SK-N-MC (cell line): ENCODE measurements around the gene ZDHHC11B.
"Not testable (repeated sequence)": the region's sequence is repeated elsewhere in the genome, so short reads cannot be mapped to it uniquely, and the experiment has no call there.

Source experiments
- DNase-seq: peaks from one replicate; pipeline ENCODE4 v3.0.0-alpha.2; 2011; ENCODE audit warnings: low read depth, low spot score
- H3K27ac ChIP-seq: fragments of 200-600 bp; sonication (generic); 2 replicates; pipeline ENCODE4 v1.5.1; 2016; ENCODE audit warnings: mixed run types
- H3K36me3 ChIP-seq: fragments of 200-600 bp; sonication (generic); 2 replicates; pipeline ENCODE4 v1.6.1; 2017; ENCODE audit warnings: antibody characterized with exemption, low read length, mixed read lengths; ENCODE audit not compliant: insufficient read depth
- H3K4me3 ChIP-seq: fragments of 200-600 bp; sonication (generic); 2 replicates; pipeline ENCODE4 v1.5.1; 2016
- H3K9ac ChIP-seq: fragments of 200-600 bp; sonication (generic); 2 replicates; pipeline ENCODE4 v1.8.0; 2017; ENCODE audit warnings: mixed run types, mixed read lengths; ENCODE audit not compliant: insufficient read length
- H3K9me3 ChIP-seq: fragments of 200-600 bp; sonication (generic); 2 replicates; pipeline ENCODE4 v1.6.1; 2017; ENCODE audit warnings: low read depth, mild to moderate bottlenecking, antibody characterized with exemption, low read length, moderate library complexity, mixed read lengths
- EZH2 ChIP-seq: fragments of 200-600 bp; sonication (generic); IDR thresholded peaks from one replicate; pipeline ENCODE4 v1.6.1; 2017; ENCODE audit warnings: antibody characterized with exemption
- FOXP2 ChIP-seq: optimal IDR thresholded peaks from 2 replicates; pipeline ENCODE3; 2011; ENCODE audit warnings: mild to moderate bottlenecking, moderate library complexity; ENCODE audit not compliant: insufficient read depth; ENCODE audit errors: extremely low read length, control extremely low read depth
- POLR2AphosphoS5 ChIP-seq: IDR thresholded peaks from 2 replicates; pipeline ENCODE4 v1.6.1; 2012; ENCODE audit warnings: mild to moderate bottlenecking, low read depth, low read length, borderline replicate concordance

Gene ZDHHC11B

DNA sequence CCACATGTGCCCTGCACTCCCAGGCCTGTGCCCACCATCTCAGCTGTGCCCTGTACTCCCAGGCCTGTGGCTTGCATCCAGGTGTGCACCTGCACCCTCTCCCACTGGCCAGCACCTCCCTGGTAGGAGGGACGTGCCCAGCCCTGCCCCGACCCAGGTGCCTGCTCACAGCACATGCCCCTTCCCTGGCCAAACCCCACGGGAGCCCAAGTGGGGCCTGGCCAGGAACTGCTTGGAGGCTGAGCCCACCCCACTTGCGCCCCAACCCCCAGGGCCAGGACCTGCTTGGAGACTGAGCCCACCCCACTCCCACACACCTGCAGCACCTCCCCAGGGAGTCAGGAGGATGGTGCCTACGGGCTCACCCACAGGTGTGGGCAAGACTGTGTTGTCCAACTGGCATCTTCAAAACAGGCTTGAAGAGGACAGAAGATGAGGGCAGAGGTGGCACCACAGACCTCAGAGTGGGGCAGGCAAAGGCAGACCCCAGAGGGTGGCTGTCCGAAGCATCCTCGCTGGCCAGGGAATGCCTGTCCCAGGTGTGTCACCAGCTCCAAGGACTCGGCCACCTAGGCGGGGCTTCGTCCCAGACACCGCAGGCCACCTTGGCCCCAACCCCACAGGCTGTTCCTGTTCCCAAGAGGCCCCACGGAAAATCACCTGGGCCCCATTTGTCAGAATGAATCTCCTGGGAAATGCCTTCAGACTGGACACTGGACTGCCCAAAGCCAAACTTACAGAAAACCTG, 10.8 kb downstream of the ZDHHC11B start:
- Histone ChIP-seq H3K4me3 (no peak overlapping the region), H3K27ac (no peak overlapping the region), H3K36me3 (no peaks in the 10 kb centered on the region), H3K9ac (no peak overlapping the region), H3K9me3 (no peaks in the 10 kb centered on the region)
- TF ChIP-seq FOXP2, result no peak
- TF ChIP-seq EZH2, result no peak
- TF ChIP-seq POLR2AphosphoS5, result no peak
- no peak for DNase-seq

DNA sequence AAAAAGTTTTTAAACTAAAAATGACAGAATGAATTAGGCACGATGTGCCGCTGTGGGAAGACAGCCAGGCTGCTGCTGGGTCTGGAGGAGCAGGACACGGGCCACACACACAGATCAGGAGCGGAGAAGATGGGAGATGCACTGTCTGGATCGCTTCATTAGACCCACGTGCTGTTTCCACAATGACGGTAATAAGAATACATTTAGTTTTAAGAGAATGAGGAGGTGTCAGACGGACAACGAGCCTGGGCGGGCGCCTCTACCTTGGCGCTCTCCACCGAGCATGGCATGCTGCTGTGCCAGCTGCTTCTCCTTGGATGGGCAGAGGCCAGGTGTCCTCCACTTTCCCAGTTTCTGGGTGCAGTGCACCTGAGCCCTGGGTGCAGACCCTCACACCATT, 11.6 kb downstream of the ZDHHC11B start:
- H3K9ac ChIP-seq, DNase-seq, H3K36me3 ChIP-seq, H3K27ac ChIP-seq, H3K9me3 ChIP-seq, H3K4me3 ChIP-seq: not testable (repeated sequence)

DNA sequence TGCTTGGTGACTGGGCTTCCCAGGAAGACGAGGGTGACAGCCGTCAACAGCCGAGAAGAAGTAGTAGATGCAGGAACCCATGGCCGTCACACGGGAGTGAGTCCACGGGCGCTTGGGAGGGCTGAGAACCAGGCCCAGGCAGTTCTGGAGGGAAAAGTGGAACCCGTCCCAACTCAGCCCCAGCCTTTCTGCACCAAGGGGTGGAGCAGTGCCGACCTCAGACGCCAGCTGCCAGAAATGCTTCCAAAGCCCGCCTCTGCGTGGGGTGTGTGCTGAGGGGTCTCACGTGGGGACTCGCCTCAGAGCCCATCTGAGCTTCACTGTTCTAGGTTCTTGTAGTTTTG, 12.0 kb downstream of the ZDHHC11B start:
- H3K27ac ChIP-seq, H3K36me3 ChIP-seq, DNase-seq, H3K9me3 ChIP-seq, H3K4me3 ChIP-seq, H3K9ac ChIP-seq: not testable (repeated sequence)

DNA sequence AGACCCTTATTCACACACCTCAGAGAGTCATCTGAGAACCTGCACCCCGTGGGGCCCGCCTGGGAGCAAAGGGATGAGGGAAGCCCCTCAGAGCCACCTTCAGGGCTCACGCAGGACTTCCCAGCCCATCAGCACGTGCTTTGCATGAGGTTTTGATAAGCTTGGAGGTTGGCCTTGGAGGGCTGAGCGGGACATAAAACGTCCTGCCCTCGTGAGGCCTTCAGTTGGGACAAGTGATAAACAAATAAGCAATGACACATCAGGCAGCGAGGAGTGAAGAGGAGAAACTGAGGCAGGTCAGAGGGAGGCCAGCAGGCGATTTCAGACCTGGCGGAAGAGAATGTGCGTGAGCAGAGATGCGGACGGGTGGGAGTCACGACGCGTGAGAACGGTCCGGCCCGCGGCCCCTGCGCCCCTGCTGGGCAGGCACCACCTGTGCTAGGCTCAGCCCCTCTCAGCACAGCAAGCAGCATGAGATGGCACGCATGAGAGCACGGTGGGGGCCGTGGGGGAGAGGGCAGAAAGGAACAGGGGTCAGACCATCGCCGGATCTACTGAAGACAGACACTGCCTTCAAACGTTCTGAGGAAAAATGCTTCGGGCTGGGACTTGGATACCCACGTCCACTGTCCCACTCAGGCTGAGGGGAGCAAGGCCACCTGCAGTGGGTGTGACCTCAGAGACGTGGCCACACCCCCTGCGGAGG, 12.5 kb downstream of the ZDHHC11B start:
- H3K36me3 ChIP-seq, DNase-seq: not testable (repeated sequence)

DNA sequence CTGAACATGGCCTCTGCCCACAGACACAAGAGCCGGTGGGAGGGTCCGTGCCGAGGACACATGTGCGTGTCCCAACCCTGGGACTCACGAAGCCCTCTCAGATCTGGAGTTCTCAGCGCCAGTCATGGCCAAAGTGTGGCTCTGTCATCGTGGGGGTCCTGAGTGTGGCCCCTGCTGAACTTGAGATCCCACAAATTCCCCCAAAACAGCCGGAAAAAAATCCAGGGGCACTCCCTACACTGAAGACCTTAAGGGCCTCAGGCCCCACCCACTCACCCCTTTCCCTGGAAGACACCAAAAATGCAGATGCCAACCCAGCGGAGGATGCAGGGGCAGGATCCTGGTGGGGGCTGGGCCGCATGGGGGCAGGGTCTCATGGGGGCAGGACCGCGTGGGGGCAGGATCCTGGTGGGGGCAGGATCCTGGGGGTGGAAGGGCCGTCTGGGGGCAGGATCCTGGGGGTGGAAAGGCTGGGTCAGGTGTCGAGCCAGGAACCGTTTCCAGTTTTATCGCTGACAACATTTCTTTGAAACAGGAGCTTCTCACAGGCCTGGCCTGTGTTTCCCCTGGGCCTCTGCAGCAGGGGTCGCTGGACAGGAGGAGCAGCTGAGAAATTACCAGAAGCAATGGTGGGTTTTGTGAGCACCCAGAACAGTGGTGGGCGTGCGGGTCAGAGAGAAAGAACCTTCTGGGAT, 13.3 kb downstream of the ZDHHC11B start:
- H3K27ac ChIP-seq, H3K36me3 ChIP-seq, H3K9ac ChIP-seq, H3K4me3 ChIP-seq, DNase-seq, H3K9me3 ChIP-seq: not testable (repeated sequence)

More for the DNA sequence above, 12.5 kb downstream of the ZDHHC11B start:
- H3K9ac ChIP-seq, H3K27ac ChIP-seq, H3K4me3 ChIP-seq, H3K9me3 ChIP-seq: not testable (repeated sequence)

DNA sequence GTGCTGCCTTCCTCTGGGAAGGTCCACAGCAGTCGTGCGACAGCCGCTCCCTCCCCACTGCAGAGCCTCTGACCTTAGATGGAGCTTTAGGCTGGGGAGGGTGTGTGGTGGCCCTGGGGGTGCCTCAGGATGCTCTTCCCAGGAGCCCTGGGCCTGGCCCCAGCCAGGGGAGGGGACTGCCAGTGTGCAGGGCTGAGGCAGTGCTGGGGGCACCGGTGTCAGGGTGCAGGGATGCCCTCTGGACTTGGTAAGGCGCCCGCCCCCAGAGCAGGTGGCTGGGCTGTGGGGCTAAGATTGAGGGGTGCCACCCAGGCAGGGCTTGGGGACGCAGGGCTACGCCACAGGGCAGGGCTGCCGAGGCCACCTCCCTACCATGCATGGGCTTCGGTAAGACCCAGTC, 13.9 kb downstream of the ZDHHC11B start:
- not testable (repeated sequence) for DNase-seq, H3K27ac ChIP-seq, H3K4me3 ChIP-seq, H3K9me3 ChIP-seq, H3K36me3 ChIP-seq, H3K9ac ChIP-seq

DNA sequence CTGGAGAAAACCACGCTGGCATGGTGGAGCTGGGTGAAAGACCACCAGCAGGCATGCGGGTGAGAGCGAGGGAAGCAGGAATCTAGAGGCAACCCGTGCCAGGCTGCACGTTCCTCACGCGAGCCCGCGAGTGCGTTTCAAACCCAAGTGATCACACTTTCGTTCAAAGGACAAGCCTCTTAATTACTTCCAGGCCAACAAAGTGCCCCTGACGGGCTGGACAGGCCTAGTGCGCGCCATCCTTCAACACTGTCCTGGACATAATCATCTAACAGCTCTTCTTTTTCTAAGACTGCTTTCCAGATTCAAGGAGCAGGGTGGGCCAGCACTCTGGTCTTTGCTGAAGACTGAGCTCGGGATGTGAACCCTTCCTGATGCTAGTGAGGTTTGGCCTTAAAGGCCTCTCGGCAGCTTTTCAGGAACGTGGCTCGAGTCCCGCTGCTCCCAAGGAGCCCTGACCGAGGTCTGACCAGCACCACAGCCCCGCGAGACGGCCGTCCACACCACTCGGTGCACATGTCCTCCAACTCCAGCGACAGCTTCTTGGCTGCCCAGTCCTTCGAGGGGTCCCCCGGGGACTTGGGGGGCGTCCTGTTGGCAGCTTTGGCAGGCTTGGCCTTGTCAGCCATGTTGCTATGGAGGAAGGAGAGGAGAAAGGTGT, 14.9 kb downstream of the ZDHHC11B start:
- H3K4me3 ChIP-seq, H3K9ac ChIP-seq, DNase-seq, H3K36me3 ChIP-seq, H3K27ac ChIP-seq, H3K9me3 ChIP-seq: not testable (repeated sequence)

DNA sequence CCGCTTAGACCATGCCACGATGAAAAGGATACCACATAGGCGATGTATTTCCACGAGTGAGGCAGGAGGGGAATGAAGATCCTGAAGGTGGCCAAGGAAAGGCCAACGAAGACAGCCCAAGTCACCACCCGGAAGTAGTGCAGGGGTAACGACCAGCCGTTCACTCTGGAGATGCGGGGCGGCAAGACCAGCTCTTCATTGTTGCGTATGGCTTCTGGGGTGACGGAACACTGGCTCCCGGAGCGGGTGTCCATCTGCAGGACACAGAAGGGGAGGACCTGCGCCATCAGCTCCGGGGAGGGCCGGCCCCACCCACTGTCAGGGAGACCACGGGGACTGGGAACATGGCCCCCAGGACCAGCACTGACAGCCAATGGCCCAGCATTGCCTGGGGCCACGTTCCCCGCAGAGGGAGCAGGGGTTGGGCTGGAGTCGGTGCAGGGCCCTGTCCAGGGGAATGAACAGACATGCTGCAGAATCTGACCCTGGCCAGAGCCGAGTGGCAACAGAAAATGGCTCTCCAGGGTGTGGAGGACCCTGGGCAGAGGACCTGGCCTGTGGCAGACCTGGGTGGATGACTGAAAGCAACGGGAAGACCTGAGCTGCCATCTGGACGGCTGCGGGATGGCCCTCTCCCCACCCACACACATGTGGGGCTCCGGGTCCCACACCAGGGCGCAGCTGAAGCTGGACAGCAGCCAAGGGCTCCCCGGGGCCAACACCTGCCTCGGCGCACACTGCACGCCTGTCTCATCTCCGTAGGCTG, 17.7 kb downstream of the ZDHHC11B start:
- no peak for TF ChIP-seq EZH2
- TF ChIP-seq FOXP2, result no peak
- TF ChIP-seq POLR2AphosphoS5, result no peak
- no peak overlapping the region for H3K9ac ChIP-seq

More for the DNA sequence above, 17.7 kb downstream of the ZDHHC11B start:
- Histone ChIP-seq H3K4me3 (no peak overlapping the region), H3K27ac (no peak overlapping the region), H3K36me3 (no peaks in the 10 kb centered on the region), H3K9me3 (no peaks in the 10 kb centered on the region)
- DNase-seq, result no peak
